HG03442 (cell line): ENCODE results near the gene ARHGAP26.

Experiments
- ATAC-seq: cut with Tn5 transposase; IDR thresholded peaks from one replicate; pipeline ENCODE4 v1.9.1; 2021; ENCODE audit warnings: mild to moderate bottlenecking, moderate library complexity; ENCODE audit not compliant: unreplicated experiment

ARHGAP26 gene

DNA sequence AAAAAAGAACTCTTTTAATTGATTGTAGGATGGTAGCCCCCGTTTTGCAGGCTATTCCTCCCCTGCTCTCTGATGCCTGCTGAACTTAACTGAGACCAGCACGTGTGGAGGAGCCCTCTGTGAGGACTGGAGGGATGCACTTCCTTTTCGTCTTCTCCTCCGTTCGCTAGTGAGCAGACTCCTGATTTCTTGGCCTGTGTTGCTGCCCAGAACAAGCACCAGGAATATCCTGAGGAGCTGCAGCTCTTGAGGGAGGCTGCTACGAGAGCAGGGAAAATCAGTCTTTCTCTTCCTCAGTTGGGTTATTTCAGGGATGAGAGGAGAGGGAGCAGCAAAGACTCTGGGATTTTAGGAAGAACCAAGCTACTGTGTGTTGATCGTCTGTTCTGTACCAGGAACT, 74.7 kb downstream of the ARHGAP26 start:
- no peak for ATAC-seq

DNA sequence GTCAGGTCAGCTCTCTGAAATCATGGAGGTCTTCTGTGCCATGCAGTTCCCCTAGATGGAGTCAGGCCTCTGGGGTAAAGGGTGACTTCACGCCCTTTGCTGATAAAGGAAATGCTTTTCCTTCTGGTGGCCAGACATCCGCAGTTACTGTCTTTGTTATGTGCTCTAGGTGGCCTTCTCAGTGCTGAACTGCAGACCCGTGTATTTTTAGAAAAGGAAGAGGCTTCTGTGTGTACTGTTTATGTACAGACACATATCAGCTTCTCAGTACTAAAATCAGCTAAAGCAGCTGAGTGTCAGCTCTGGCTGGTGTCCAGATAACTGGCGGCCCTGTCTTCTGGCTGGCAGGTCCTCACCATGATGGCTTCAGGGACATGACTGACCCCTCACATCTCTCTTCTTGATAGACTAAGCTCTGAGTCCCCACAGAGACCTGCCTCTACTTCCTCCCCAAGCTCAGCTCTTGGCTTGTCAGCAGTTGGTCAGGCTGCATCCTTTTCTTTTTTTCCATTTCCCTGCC, 75.3 kb downstream of the ARHGAP26 start:
- ATAC-seq, result no peak

DNA sequence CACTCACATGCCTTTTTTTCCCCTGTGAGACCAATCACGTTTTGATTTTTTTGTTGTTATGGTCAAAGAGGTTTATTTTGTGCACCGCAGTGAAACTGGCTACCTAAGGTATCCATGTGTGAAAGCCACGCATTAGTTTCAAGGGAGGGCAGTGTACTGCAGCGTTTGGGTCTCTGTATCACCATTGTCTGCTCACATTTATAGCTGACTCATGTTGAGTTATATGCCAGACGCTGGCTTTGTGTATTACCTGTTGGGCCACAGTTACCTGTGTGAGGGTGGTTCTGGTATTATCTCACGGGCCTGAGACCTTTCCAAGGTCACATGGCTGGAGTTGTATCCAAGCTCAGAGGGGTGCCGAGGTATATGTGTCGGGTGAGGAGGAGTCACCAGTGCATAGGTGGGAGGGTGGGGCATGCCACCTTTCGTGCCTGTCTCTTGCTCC, 75.8 kb downstream of the ARHGAP26 start:
- no peak for ATAC-seq

- ATAC-seq, result no peak
Observed at GRCh38 chr5:142846406-142846805, 76.2 kb downstream of the ARHGAP26 start.

GRCh38 chr5:142847898-142848790, 78.0 kb downstream of the ARHGAP26 start:
- no peak for ATAC-seq

DNA sequence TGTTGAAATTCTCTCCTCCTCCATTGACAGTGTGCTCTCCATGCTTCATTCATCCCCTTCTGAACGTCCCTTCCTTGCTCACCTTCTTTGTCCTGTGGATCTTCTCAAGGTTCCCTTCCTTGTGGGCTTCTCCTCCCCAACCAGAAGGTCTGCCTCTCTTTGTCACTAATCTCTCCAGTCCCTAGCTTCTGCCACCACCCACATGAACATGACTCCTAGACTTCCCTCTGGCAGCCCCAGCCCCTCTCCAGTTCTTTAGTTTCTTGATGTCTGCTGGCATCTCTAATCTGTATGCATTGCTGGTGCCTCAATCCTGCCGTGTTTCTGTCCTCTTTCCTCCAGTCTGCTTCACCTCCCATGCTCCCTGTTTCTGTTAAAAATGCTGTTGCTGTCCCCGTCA, 79.3 kb downstream of the ARHGAP26 start:
- ATAC-seq, result no peak

DNA sequence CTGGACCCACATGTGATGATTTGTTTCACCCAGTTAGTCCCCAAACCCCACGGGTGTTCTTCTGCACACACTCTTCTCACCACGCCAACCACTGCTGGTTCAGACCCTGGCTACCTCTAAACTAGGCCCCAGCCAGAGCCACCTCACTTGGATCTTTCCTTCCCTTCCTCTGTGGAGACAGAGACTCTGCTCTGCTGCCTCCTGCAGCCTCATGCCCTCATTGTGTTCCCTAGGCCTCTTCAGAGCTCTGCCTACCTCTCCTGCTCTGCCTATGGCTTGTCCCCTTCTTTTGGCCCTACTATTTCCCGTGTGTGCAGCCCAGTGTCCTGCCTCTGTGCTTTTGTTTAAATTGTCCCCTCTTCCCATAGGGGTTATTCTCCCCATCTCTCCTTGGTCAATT, 79.7 kb downstream of the ARHGAP26 start:
- ATAC-seq, result no peak

GRCh38 chr5:142851731-142852130, 81.6 kb downstream of the ARHGAP26 start:
- ATAC-seq, result no peak

DNA sequence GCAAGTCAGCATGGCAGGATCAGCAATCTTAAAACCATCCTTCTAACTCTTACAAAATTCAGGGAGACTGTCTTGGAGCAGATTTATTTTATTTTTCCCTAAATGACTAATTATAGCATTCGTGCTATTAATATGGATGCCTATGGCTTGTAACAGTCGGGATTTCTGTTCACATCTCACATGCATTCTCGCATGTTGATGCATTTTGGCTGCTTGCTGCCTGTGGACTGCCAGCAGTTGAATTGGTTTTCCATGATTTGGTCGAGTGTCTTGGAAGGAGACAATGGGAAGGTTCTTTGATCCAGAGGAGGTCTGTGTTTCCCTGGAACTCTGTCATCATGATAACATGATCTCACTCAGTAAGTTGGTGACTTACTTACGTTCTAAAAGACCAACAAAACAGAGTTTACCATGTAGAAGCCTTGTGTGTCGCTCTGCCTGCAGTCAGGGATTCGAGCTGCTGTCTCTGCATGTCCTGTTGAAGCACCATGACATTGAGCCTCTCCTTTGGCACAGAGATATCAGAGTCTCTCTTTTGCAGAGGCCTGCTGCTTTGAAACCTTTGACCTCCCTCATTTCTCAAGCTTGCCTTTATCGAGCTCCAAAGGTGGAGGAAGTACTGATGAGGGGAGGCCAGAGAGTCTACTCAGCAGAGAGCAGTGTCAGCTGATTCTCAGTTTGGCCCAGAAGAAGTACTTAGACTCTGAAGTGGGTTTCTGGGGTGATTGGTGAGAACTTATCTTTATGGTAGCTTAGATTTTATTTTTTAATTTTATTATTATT, 82.4 kb downstream of the ARHGAP26 start:
- no peak for ATAC-seq

DNA sequence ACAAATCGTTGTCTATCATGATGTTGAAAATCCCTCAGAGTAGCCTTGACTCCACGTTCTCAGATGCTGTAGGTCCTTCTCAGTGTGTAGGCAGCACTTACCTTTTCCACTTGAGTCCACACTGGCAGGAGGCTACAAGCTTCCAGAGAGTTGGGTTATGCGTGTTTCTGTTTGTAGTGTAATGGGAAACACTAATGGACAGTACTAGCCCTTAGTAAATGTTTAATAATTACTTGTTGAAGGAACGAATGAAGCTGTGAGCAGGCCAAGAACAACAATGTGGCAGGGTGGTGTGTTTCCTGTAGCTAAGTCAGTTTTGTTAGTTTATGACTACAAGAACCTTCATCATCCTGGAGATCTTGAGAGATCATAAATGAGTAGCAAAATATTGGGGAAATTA, 83.5 kb downstream of the ARHGAP26 start:
- ATAC-seq, result no peak

DNA sequence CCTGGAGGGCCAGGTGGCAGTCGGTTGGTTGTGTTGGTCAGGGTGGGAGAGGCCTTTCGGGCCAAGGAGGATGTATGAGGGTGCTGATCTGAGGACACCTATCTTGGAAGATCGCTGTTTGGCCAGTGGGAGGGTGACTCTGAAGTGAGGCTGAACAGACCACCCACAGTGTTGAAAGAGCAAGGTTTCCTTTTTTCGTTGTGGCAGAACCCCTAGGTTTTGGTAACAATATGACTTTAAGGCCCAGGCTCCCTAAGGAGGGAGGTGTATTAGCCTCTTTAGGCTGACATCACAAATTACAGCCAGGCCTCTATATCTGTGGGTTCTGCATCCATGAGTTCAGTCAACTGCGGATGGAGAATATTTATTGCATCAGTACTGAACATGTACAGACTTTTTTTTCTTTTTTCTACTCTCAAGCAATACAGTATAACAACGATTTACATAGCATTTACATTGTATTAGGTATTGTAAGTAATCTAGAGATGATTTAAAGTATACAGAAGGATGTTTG, 86.1 kb downstream of the ARHGAP26 start:
- no peak for ATAC-seq

DNA sequence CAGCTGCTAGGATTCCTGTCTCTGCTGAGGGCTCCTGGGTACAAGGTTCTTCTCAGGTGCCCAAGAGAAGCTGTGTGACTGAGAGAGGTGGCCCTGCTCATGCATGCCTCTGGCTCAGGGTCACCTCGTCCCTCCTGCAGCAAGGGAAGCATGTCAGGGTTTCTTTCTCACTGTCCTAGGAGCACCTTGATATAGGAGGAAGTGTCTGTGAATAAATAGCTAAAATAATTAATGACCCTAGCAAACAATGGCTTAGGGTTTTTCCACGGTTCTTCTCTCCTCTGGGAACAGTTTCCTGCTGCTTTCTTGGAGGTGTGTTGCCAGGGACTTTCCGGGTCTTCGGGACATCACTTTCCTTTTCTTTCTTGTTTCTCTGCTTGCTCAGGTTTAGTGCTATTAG, 87.2 kb downstream of the ARHGAP26 start:
- ATAC-seq, result no peak

GRCh38 chr5:142859037-142859436, 88.9 kb downstream of the ARHGAP26 start:
- ATAC-seq, result no peak

GRCh38 chr5:142860270-142860669, 90.1 kb downstream of the ARHGAP26 start:
- no peak for ATAC-seq

DNA sequence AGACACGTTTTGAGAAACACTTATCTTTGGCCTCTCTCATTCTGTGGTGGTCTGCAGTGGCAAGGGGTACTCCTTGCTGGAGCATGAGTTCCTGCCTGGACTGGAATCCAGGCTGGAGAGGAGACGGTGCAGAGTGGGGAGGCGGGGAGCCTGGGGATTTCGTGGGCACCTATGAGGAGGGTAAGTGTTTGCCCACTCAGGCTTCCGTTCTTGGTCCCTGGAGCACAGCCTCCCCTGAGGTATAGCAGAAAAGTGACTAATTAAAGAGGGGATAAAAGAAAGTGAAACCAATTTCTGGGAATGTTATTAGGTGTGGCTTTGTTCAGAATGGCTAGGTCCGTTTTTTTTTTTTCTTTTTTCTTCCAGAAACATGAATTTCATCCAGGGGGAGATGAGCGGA, 90.8 kb downstream of the ARHGAP26 start:
- no peak for ATAC-seq

DNA sequence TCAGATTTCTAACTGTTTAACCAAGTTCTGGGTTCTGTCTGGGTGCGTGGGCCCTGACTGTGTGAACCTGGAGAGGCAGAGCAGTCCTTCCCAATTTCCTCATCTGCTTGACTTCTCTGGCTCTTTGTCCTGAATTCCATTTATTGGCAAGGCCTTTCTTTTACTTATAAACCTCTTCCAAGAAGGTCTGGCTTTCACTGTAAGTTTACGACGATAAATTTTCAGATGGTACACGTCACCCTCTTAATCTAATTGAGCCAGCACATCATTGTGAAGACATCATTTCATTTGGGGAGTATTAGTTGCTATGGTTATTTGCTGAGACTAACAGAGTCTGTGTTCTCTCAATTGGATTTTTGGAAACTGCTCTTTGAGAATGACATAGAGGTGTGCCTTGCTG, 92.4 kb downstream of the ARHGAP26 start:
- ATAC-seq, result no peak

GRCh38 chr5:142863856-142864255, 93.7 kb downstream of the ARHGAP26 start:
- no peak for ATAC-seq

- no peak for ATAC-seq
Observed at GRCh38 chr5:142864290-142865260, 94.4 kb downstream of the ARHGAP26 start.

DNA sequence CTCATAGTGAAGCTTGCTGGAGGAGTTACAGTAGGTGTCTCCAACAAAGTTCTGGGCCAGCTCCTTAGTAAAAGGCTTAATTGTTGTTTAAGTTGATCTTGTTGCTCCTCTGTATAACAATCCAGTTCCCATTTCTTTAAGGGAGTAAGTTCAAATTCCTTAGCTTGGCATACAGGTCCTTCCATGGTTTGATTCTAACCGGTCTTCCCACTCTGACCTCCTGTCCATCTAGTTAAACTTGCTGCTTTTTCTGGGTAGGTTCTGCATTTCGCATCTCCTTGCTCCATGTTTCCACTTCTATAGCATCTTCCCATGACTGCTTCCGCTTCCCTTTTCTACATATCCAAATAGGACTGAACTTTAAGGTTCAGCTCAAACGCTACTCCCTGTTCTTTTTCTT, 95.5 kb downstream of the ARHGAP26 start:
- no peak for ATAC-seq

GRCh38 chr5:142866563-142867275, 96.5 kb downstream of the ARHGAP26 start:
- ATAC-seq, result peak; percentile 82
